DMS 273 (cell line): ENCODE measurements around the gene FAM193A.
"Not testable (repeated sequence)": the region's sequence is repeated elsewhere in the genome, so short reads cannot be mapped to it uniquely, and the experiment has no call there.

ENCODE experiments used
- DNase-seq: peaks from one replicate; lab custom pipeline; 2025; ENCODE audit not compliant: unreplicated experiment; lab: John Stamatoyannopoulos, UW

The FAM193A gene

GRCh38 chr4:2721586-2721985, 185.1 kb downstream of the FAM193A start:
- DNase-seq: peak; percentile 36

- DNase-seq: no peak
Measured at GRCh38 chr4:2722033-2722432, 185.6 kb downstream of the FAM193A start.

GRCh38 chr4:2723751-2724150, 187.3 kb downstream of the FAM193A start:
- DNase-seq: no peak

GRCh38 chr4:2725380-2725779, 188.9 kb downstream of the FAM193A start:
- DNase-seq: no peak

GRCh38 chr4:2726881-2727280, 190.4 kb downstream of the FAM193A start:
- not testable (repeated sequence) for DNase-seq

- no peak for DNase-seq
Measured at GRCh38 chr4:2728221-2728620, 191.8 kb downstream of the FAM193A start.

GRCh38 chr4:2728806-2729532, 192.5 kb downstream of the FAM193A start:
- no peak for DNase-seq

- DNase-seq: no peak
Measured at GRCh38 chr4:2729533-2729875, 193.1 kb downstream of the FAM193A start.

GRCh38 chr4:2731907-2732317, 195.5 kb downstream of the FAM193A start:
- no peak for DNase-seq

- no peak for DNase-seq
Measured at GRCh38 chr4:2732526-2732925, 196.1 kb downstream of the FAM193A start.

GRCh38 chr4:2733001-2733843, 196.8 kb downstream of the FAM193A start:
- no peak for DNase-seq

GRCh38 chr4:2733844-2734574, 197.6 kb downstream of the FAM193A start:
- DNase-seq: no peak

GRCh38 chr4:2734612-2735011, 198.2 kb downstream of the FAM193A start:
- no peak for DNase-seq

- no peak for DNase-seq
Measured at GRCh38 chr4:2735869-2736268, 199.4 kb downstream of the FAM193A start.

- DNase-seq: not testable (repeated sequence)
Measured at GRCh38 chr4:2738296-2738695, 201.8 kb downstream of the FAM193A start.

- DNase-seq: no peak
Measured at GRCh38 chr4:2741626-2742025, 205.2 kb downstream of the FAM193A start.

GRCh38 chr4:2742081-2742822, 205.8 kb downstream of the FAM193A start:
- no peak for DNase-seq

- DNase-seq: no peak
Measured at GRCh38 chr4:2742823-2743517, 206.5 kb downstream of the FAM193A start.

- no peak for DNase-seq
Measured at GRCh38 chr4:2743518-2744445, 207.3 kb downstream of the FAM193A start.
